Activated CD8-positive, alpha-beta T cell treated with anti-CD3 and anti-CD28 coated beads for 36 hours (primary cell): ENCODE results near the gene FOXE3. TPM values are rescaled to one million over a fixed set of nuclear protein-coding genes. Genes with fewer than 3 reads are reported as not detected.

ENCODE experiments used
- ATAC-seq: fragments of 200-7000 bp; cut with Tn5 transposase; one replicate; pipeline ENCODE4 v1.10.0; 2021; ENCODE audit warnings: mild to moderate bottlenecking, moderate library complexity
- CTCF ChIA-PET: fragments of 350-600 bp; sonication (Branson Sonifier 250); formaldehyde crosslinking; loops from one replicate; lab custom pipeline; 2021; ENCODE audit warnings: antibody characterized with exemption; lab: Charles Lee
- POLR2A ChIA-PET: fragments of 350-600 bp; sonication (Branson Sonifier 250); formaldehyde crosslinking; loops from one replicate; lab custom pipeline; 2021; ENCODE audit warnings: antibody characterized with exemption; lab: Charles Lee
- DNase-seq: peaks from one replicate; pipeline ENCODE4 v3.0.0-alpha.2; 2020
- H3K27ac Mint-ChIP-seq: one replicate; pipeline ENCODE4 v1.8.0; 2021; ENCODE audit warnings: mild to moderate bottlenecking, mixed read lengths
- H3K27me3 Mint-ChIP-seq: one replicate; pipeline ENCODE4 v1.8.0; 2021; ENCODE audit warnings: mixed read lengths
- H3K36me3 Mint-ChIP-seq: one replicate; pipeline ENCODE4 v1.8.0; 2021; ENCODE audit warnings: low read depth, mixed read lengths
- H3K4me1 Mint-ChIP-seq: one replicate; pipeline ENCODE4 v1.8.0; 2021; ENCODE audit warnings: low read depth, mixed read lengths
- H3K4me3 Mint-ChIP-seq: one replicate; pipeline ENCODE4 v1.8.0; 2021; ENCODE audit warnings: mild to moderate bottlenecking, moderate library complexity, mixed read lengths
- H3K9me3 Mint-ChIP-seq: one replicate; pipeline ENCODE4 v1.8.0; 2021; ENCODE audit warnings: mixed read lengths
- CTCF ChIP-seq: fragments of 200-600 bp; IDR thresholded peaks from one replicate; pipeline ENCODE4 v1.8.0; 2022; ENCODE audit warnings: antibody characterized with exemption, mild to moderate bottlenecking
- intact Hi-C: fragments of 100-400 bp; cut with micrococcal nuclease; formaldehyde crosslinking; loops from one replicate; pipeline ENCODE4 v1.10.0; 2022
- total RNA-seq, 2 experiments: library from RNA; stranded (reverse); gene quantifications; one replicate each; pipeline ENCODE4 v1.2.3, GENCODE V29; 2021

Gene FOXE3
- total RNA-seq, 2 experiments from 2014 or later, result not detected

- ATAC-seq, result no peak
- H3K27me3 Mint-ChIP-seq, result peaks cover 60% of the 10 kb centered on the region
- ChIA-PET CTCF (interaction anchor here (0.6 kb wide), 1 partner anchor 12 kb away, joined by 3 read pairs; no protein-coding TSS in a partner anchor), POLR2A (no interaction called here)
- intact Hi-C loops, result loop anchor here (5.0 kb wide), 1 partner anchor 63 kb away; no protein-coding TSS in a partner anchor
- no peak for TF ChIP-seq CTCF
- H3K36me3 Mint-ChIP-seq, result no peaks in the 10 kb centered on the region
- no peak overlapping the region for H3K27ac Mint-ChIP-seq
- H3K4me1 Mint-ChIP-seq, result peaks cover 18% of the 10 kb centered on the region
- peak overlapping the region; percentile 43 for H3K4me3 Mint-ChIP-seq
- no peak for DNase-seq
- no peaks in the 10 kb centered on the region for H3K9me3 Mint-ChIP-seq
Measured at GRCh38 chr1:47444297-47444561, 28.1 kb downstream of the FOXE3 start.

GRCh38 chr1:47444562-47445465, 28.7 kb downstream of the FOXE3 start:
- no peaks in the 10 kb centered on the region for H3K36me3 Mint-ChIP-seq
- DNase-seq, result peak; percentile 26

DNA sequence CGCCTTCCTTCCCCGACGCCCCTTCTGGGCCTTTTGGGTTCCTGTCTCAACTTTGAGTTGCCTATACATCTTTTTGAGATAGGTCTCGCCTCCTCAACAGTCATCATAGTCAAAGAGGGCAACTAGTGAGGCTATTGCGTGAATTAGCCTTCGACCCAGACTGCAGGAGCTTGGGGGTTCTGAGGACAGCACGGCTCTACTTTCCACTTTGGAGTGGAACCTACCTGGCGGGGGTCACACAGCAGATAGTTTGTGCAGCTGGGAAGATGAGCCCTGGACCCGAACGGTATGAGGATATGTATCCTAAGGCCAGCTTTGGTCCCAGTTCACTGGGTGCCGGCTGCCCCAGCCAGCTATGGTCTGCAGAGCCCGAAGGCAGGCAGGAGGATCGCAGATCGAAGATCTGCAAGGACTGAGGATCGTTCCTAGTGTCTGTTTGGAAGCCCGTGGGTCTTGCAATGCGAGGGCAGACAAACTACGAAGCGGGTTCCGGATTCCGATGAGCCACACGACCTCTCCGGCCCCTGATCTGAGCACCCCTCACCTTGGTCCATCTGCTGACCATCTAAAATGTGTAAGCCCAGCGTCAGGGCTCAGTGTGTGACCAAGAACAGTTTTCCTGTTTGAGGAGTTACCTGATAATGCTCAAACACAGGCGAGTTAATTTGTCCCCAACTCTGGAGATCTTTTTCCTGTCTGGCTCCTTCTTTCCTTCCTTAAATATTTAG, 29.9 kb downstream of the FOXE3 start:
- DNase-seq, result no peak
- peaks cover 70% of the 10 kb centered on the region for H3K27me3 Mint-ChIP-seq
- CTCF ChIA-PET, result interaction anchor here (0.9 kb wide), 1 partner anchor 8 kb away, joined by 4 read pairs; the partner anchor contains the start of gene FOXD2
- H3K9me3 Mint-ChIP-seq, result no peaks in the 10 kb centered on the region
- H3K36me3 Mint-ChIP-seq, result no peaks in the 10 kb centered on the region
- peaks cover 18% of the 10 kb centered on the region for H3K4me1 Mint-ChIP-seq
- H3K27ac Mint-ChIP-seq, result no peak overlapping the region
- no peak for TF ChIP-seq CTCF
- no peak for ATAC-seq
- POLR2A ChIA-PET, result no interaction called here
- H3K4me3 Mint-ChIP-seq, result no peak overlapping the region
- intact Hi-C loops, result no loop called here

More at GRCh38 chr1:47444562-47445465, 28.7 kb downstream of the FOXE3 start:
- POLR2A ChIA-PET, result no interaction called here
- peak overlapping the region; percentile 43 for H3K4me3 Mint-ChIP-seq
- no peaks in the 10 kb centered on the region for H3K9me3 Mint-ChIP-seq
- peaks cover 61% of the 10 kb centered on the region for H3K27me3 Mint-ChIP-seq
- no peak overlapping the region for H3K27ac Mint-ChIP-seq
- intact Hi-C loops, result loop anchor here (5.0 kb wide), 1 partner anchor 62 kb away; no protein-coding TSS in a partner anchor
- ATAC-seq, result peak; percentile 61
- CTCF ChIA-PET, result interaction anchor here (0.6 kb wide), 1 partner anchor 12 kb away, joined by 3 read pairs; no protein-coding TSS in a partner anchor
- TF ChIP-seq CTCF, result no peak
- peaks cover 18% of the 10 kb centered on the region for H3K4me1 Mint-ChIP-seq

- POLR2A ChIA-PET, result interaction anchor here (1.5 kb wide), 1 partner anchor 10 kb away, joined by 5 read pairs; no protein-coding TSS in a partner anchor
- Mint-ChIP-seq H3K27ac (no peak overlapping the region), H3K9me3 (no peaks in the 10 kb centered on the region), H3K4me1 (peaks cover 16% of the 10 kb centered on the region), H3K36me3 (no peaks in the 10 kb centered on the region), H3K27me3 (peaks cover 84% of the 10 kb centered on the region), H3K4me3 (no peak overlapping the region)
- CTCF ChIA-PET, result interaction anchor here (1.0 to 4.0 kb wide), 8 partner anchors 12 to 278 kb away, joined by 3 to 42 read pairs (median 4); partner anchors contain the start of gene FOXD2
- DNase-seq (no peak), ATAC-seq (no peak)
- intact Hi-C loops, result no loop called here
- no peak for TF ChIP-seq CTCF
Measured at GRCh38 chr1:47448462-47449222, 32.6 kb downstream of the FOXE3 start.
